GM18870 (cell line): ENCODE measurements around the gene CDK9.

Experiments used
- ATAC-seq: cut with Tn5 transposase; IDR thresholded peaks from one replicate; pipeline ENCODE4 v1.9.1; 2021; ENCODE audit warnings: moderate library complexity; ENCODE audit not compliant: unreplicated experiment

Gene CDK9

DNA sequence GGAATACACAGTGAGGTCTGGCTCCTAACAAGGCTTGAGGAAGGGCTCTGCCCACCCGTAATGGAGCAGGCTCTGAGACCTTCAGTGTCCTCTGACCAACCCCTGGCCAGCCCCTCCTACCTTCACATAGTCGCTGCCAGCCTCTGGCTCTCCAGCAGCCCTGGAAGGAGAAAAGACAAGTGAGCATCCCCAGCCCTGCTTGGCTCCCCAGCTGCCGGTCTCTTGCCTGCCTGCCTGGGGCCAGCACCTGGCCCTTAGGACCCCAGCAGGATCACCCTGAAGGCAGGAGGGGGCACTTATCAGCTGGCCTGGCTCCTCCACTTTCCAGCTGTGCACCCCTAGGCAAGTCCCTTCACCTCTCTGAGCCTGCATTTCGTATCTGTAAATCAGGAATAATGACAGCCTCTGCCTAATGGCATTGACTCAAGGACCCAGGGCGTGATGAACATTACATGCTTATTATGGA lies 24.3 kb upstream of the CDK9 start:
- no peak for ATAC-seq

GRCh38 chr9:127762111-127762676 lies 23.6 kb upstream of the CDK9 start:
- no peak for ATAC-seq

- no peak for ATAC-seq
These were observed 21.9 kb upstream of the CDK9 start for GRCh38 chr9:127763918-127764384.

- no peak for ATAC-seq
These were observed 20.4 kb upstream of the CDK9 start for GRCh38 chr9:127765418-127765817.

- no peak for ATAC-seq
These were observed 18.4 kb upstream of the CDK9 start for GRCh38 chr9:127767410-127767809.

GRCh38 chr9:127767909-127768331 lies 17.9 kb upstream of the CDK9 start:
- no peak for ATAC-seq

GRCh38 chr9:127768698-127769097 lies 17.1 kb upstream of the CDK9 start:
- ATAC-seq: no peak

DNA sequence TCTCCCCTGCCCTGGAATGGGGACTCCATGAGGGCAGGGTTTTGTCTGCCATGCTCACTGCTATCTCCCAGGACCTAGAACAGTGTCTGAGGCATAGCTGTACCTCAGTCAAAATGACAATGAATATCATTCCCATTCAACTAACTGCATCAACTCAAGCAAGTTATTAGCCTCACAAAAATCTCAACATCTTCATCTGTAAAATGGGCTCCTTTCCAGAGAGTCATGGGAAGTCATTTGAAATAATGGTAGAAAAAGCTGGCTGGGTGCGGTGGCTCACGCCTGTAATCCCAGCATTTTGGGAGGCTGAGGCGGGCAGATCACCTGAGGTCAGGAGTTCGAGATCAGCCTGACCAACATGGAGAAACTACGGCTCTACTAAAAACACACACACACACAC lies 16.7 kb upstream of the CDK9 start:
- no peak for ATAC-seq

- no peak for ATAC-seq
These were observed 15.8 kb upstream of the CDK9 start for GRCh38 chr9:127769929-127770582.

GRCh38 chr9:127770583-127770904 lies 15.3 kb upstream of the CDK9 start:
- no peak for ATAC-seq

GRCh38 chr9:127770905-127771569 lies 14.8 kb upstream of the CDK9 start:
- peak; percentile 74 for ATAC-seq

DNA sequence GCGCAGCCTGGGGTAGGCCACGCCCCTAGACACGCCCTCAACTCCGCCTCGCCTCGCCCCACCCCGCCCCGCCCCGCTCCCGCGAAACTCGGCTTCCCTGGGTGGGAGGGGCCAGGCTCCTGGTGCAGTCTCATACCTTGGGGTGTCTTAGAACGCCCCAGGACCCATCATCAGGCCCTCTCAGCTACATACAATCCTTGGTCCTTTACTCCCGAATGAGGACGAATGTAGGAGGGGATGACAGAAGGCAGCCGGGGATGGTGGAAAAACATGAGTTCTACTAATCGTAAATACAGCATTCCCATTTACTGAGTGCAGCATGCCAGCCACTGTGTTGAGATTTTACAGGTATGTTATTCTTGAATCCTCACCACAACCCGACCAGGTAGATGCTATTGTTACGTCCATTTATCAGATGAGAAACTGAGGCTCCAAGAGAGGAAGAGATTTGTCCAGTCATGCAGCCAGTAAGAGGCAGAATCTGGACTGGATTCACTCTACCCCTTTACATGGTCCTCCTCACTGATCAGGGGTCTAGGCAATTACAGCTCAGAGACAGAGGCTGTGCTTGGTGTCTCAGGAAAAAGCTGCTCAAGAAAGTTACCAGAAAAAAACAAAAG lies 14.2 kb upstream of the CDK9 start:
- no peak for ATAC-seq

DNA sequence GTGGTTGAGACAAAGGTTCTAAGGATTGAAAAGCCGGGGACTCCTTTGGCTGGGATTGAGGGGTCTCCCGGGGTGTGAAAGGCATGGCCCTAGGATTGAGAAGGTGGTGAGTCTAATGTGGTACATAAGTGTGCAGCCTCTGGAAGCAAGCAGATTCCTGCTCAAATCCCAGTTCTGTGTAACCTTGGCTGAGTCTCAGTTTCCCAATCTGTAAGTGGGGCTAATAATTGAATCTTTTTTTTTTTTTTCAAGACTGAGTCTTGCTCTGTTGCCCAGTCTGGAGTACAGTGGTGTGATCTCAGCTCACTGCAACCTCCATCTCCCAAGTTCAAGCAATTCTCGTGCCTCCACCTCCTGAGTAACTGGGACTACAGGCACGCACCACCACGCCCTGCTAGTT lies 13.2 kb upstream of the CDK9 start:
- no peak for ATAC-seq

- no peak for ATAC-seq
These were observed 12.6 kb upstream of the CDK9 start for GRCh38 chr9:127773272-127773671.

- no peak for ATAC-seq
These were observed 11.9 kb upstream of the CDK9 start for GRCh38 chr9:127773981-127774380.

DNA sequence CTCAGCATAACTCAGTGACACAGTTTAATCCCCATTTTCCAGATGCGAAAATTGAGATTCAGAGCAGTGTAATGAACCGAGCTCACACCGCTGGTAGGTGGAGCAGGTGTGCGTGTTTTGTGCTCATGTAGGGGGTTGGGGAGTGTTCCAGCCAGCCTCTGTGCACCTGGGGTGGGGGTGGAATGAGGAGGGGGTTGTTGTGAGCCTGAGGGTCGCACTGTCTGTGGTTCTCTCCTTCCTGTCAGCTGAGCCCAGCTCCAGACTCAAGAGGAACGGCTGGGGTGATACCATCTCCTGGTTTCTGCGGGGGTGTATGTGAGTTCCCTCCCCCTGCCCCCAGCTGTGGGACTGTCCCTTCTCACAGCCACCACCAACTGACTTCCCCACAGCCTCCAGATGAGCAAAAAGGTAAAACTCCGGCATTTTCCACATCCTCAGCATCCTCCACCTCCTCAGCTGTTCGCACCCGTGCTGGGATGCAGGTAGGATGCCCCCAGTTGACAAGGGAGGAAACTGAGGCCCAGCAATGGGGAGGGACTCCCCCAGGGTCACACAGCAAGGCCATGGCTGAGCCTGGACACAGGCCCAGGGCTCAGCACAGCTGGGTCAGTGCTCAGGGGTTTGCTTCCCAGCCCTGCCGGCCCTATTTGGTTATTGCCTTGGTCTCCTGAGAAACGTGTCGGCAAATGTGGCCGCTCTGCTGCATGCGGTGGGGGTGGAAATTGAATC lies 9.5 kb upstream of the CDK9 start:
- no peak for ATAC-seq

DNA sequence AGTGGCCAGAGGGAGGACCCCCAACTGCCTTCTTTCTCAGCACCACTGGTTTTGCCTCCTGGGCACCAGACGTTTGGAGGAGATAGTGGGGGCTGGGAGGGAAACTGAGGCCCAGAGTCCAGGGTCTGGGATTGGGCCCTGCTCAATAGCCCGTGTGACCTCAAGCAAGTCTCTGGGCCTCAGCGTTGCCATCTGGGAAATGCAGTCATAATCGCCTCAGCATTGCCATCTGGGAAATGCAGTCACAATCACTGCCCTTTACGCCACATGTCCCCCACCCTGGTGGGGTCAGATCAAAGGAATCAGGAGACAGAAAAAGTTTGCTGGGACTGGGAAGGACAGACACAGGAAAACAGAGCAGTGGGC lies 8.9 kb upstream of the CDK9 start:
- no peak for ATAC-seq

DNA sequence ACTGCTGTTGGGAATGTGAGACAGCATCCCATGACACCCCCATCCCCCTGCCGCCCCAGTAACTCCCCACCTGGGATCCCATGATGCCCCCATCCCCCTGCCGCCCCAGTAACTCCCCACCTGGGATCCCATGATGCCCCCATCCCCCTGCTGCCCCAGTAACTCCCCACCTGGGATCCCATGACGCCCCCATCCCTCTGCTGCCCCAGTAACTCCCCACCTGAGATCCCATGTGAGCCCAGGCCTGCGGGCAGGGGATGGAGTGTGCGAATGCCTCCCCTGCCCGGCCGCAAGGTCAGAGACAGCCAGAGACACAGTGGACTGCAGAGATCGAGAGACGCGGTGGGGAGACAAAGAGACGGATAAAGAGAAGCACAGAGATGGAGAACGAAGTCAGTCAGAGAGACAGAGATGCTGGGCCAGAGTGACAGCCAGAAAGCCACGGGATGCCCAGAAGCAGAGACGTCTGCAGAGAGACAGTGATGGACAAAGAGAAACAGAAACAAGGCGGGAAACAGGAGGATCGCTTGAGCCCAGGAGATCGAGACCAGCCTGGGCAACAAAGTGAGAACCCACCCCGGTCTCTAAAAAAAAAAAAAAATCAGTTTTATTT lies 8.4 kb upstream of the CDK9 start:
- ATAC-seq: no peak

- peak; percentile 18 for ATAC-seq
These were observed 7.3 kb upstream of the CDK9 start, which contains the start of gene SH2D3C for GRCh38 chr9:127778280-127779135. Gene SH2D3C (minus strand): TSS chr9:127778666. CDS start chr9:127778627, 39 bp downstream.
